Testis (tissue), 2 donors: ENCODE data around the gene SCN4A.

ENCODE experiments used
- POLR2A ChIP-seq: fragments of 450-650 bp; IDR thresholded peaks from one replicate; pipeline ENCODE4 v1.6.1; 2017; ENCODE audit warnings: antibody characterized with exemption, mild to moderate bottlenecking, moderate library complexity
- TF ChIP-seq, protein P1 (sequence below), 3 experiments: fragments of 450-650 bp in 2 of 3; fragments of 200-600 bp in 1 of 3; sonication (generic) in 1 of 3; IDR thresholded peaks; one replicate each; pipeline ENCODE4 v1.5.1; 2016 to 2019; ENCODE audit warnings: antibody characterized with exemption in 3 of 3, mild to moderate bottlenecking in 2 of 3, moderate library complexity in 1 of 3

DNA sequence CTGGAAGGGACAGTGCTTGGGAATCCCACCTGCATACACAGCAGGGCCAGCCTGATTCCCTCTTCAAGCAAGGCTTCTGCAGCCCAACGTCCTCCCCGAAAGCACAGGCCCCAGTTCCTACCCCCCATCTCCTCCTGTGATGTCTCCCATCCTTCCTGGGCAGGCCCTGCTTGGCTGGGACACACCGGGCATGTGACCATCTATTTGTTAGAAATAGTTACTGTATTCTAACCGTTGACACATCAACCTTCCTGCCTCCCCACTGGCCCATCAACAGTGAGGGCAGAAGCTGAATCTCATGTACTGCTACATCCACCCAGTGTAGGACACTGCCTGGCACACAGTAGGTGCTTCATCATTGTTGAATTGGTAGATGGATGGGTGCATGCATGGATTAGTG is 36.1 kb upstream of the SCN4A start:
- TF ChIP-seq, protein P1, sequence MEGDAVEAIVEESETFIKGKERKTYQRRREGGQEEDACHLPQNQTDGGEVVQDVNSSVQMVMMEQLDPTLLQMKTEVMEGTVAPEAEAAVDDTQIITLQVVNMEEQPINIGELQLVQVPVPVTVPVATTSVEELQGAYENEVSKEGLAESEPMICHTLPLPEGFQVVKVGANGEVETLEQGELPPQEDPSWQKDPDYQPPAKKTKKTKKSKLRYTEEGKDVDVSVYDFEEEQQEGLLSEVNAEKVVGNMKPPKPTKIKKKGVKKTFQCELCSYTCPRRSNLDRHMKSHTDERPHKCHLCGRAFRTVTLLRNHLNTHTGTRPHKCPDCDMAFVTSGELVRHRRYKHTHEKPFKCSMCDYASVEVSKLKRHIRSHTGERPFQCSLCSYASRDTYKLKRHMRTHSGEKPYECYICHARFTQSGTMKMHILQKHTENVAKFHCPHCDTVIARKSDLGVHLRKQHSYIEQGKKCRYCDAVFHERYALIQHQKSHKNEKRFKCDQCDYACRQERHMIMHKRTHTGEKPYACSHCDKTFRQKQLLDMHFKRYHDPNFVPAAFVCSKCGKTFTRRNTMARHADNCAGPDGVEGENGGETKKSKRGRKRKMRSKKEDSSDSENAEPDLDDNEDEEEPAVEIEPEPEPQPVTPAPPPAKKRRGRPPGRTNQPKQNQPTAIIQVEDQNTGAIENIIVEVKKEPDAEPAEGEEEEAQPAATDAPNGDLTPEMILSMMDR (IDR thresholded peaks at IDR 0.05): no peak
- TF ChIP-seq POLR2A: no peak
